Osteocyte (in vitro differentiated cells): ENCODE results near the gene MBNL2. TPM values are rescaled to one million over a fixed set of nuclear protein-coding genes. Genes with fewer than 3 reads are reported as not detected.

Experiments used
- DNase-seq: peaks from one replicate; pipeline ENCODE4 v3.0.0; 2021; ENCODE audit warnings: mixed read lengths; ENCODE audit not compliant: unreplicated experiment; ENCODE audit errors: extremely low spot score
- H3K27ac Mint-ChIP-seq: one replicate; pipeline ENCODE4 v1.8.0; 2021; ENCODE audit warnings: mild to moderate bottlenecking, mixed read lengths; ENCODE audit not compliant: unreplicated experiment
- H3K27me3 Mint-ChIP-seq: one replicate; pipeline ENCODE4 v1.8.0; 2021; ENCODE audit warnings: mixed read lengths; ENCODE audit not compliant: unreplicated experiment
- H3K36me3 Mint-ChIP-seq: one replicate; pipeline ENCODE4 v1.8.0; 2021; ENCODE audit warnings: mixed read lengths; ENCODE audit not compliant: unreplicated experiment
- H3K4me1 Mint-ChIP-seq: one replicate; pipeline ENCODE4 v1.8.0; 2021; ENCODE audit warnings: mixed read lengths; ENCODE audit not compliant: unreplicated experiment
- H3K4me3 Mint-ChIP-seq: one replicate; pipeline ENCODE4 v1.8.0; 2021; ENCODE audit warnings: mild to moderate bottlenecking, moderate library complexity, mixed read lengths; ENCODE audit not compliant: unreplicated experiment
- H3K9me3 Mint-ChIP-seq: one replicate; pipeline ENCODE4 v1.8.0; 2021; ENCODE audit warnings: mixed read lengths; ENCODE audit not compliant: unreplicated experiment
- total RNA-seq: library from RNA; stranded (reverse); gene quantifications from 2 replicates; pipeline ENCODE4 v1.2.1, GENCODE V29; 2021
- TF ChIP-seq, protein P1 (sequence below): fragments of 200-600 bp; sonication (generic); IDR thresholded peaks from 2 replicates; pipeline ENCODE4 v1.5.0; 2021; ENCODE audit warnings: antibody characterized with exemption, mild to moderate bottlenecking, moderate library complexity

Gene MBNL2
- total RNA-seq, 1 donor from 2014 or later, result 66.6 TPM

GRCh38 chr13:97283888-97284287 is 61.8 kb downstream of the MBNL2 start:
- H3K4me3 Mint-ChIP-seq, result no peak overlapping the region
- no peaks in the 10 kb centered on the region for H3K9me3 Mint-ChIP-seq
- DNase-seq, result no peak
- peaks cover 18% of the 10 kb centered on the region for H3K36me3 Mint-ChIP-seq
- H3K27me3 Mint-ChIP-seq, result no peaks in the 10 kb centered on the region
- H3K27ac Mint-ChIP-seq, result no peak overlapping the region
- TF ChIP-seq, protein P1, sequence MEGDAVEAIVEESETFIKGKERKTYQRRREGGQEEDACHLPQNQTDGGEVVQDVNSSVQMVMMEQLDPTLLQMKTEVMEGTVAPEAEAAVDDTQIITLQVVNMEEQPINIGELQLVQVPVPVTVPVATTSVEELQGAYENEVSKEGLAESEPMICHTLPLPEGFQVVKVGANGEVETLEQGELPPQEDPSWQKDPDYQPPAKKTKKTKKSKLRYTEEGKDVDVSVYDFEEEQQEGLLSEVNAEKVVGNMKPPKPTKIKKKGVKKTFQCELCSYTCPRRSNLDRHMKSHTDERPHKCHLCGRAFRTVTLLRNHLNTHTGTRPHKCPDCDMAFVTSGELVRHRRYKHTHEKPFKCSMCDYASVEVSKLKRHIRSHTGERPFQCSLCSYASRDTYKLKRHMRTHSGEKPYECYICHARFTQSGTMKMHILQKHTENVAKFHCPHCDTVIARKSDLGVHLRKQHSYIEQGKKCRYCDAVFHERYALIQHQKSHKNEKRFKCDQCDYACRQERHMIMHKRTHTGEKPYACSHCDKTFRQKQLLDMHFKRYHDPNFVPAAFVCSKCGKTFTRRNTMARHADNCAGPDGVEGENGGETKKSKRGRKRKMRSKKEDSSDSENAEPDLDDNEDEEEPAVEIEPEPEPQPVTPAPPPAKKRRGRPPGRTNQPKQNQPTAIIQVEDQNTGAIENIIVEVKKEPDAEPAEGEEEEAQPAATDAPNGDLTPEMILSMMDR, result no peak
- peaks cover 63% of the 10 kb centered on the region for H3K4me1 Mint-ChIP-seq

DNA sequence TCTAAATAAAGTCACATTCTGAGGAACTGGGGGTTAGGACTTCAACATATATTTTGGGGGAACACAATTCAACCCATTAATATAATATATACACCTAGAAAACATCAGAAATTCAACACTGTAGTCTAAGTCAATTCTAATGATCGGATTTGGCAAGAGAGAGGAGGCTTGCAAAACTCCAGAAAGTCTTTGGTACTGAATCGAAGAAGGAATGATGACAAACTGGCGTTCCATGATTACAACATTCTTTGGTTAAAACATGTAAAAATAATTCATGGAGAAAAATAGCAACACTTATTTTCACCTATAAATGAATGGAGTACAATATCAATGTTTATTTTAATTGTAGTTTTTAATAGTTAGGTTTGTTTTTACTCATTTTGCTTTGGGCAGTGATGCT is 62.4 kb downstream of the MBNL2 start:
- no peaks in the 10 kb centered on the region for H3K9me3 Mint-ChIP-seq
- TF ChIP-seq, protein P1, result no peak
- DNase-seq, result no peak
- H3K27ac Mint-ChIP-seq, result no peak overlapping the region
- peaks cover 18% of the 10 kb centered on the region for H3K36me3 Mint-ChIP-seq
- H3K4me1 Mint-ChIP-seq, result peaks cover 57% of the 10 kb centered on the region
- no peak overlapping the region for H3K4me3 Mint-ChIP-seq
- no peaks in the 10 kb centered on the region for H3K27me3 Mint-ChIP-seq

DNA sequence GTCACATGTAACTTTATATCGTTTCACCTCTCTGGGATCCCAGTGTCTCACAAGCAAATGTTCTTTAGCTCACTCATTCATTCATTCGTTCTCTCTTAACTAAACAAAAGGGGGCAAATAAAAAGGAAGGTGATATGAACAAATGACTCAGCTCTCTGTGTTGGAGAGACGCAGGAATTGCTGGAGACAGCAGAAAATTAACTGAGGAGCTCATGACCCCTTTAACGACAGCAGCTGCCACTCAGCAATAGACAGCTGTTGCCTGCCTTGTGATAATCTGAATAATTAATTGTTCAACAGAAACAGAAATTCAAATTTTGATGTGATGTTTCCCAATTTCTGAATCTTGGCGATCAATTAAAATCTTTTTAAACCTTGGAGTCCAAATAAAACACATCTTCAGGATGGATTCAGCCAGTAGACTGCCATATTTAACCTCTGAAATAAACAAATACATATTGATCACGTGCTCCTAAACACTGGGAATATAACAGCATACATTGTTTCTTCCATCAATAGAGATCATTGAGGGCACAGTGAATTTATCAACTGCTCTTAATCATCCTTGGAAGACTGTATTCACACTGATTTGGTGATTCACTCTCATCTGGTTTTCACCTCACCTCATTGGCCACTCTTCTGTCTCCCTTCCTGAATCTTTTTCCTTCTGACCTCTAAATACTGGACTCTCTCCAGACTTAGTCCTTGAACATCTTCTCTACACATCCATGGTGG is 63.3 kb downstream of the MBNL2 start:
- Mint-ChIP-seq H3K27ac (no peak overlapping the region), H3K9me3 (no peaks in the 10 kb centered on the region), H3K36me3 (peaks cover 18% of the 10 kb centered on the region), H3K4me1 (peaks cover 50% of the 10 kb centered on the region), H3K27me3 (no peaks in the 10 kb centered on the region), H3K4me3 (no peak overlapping the region)
- DNase-seq, result no peak
- TF ChIP-seq, protein P1, result no peak

- Mint-ChIP-seq H3K36me3 (peaks cover 21% of the 10 kb centered on the region), H3K9me3 (no peaks in the 10 kb centered on the region), H3K27me3 (no peaks in the 10 kb centered on the region), H3K27ac (no peak overlapping the region), H3K4me3 (no peak overlapping the region), H3K4me1 (peaks cover 39% of the 10 kb centered on the region)
- TF ChIP-seq, protein P1, result no peak
- no peak for DNase-seq
Observed at GRCh38 chr13:97286317-97287046, 64.3 kb downstream of the MBNL2 start.

DNA sequence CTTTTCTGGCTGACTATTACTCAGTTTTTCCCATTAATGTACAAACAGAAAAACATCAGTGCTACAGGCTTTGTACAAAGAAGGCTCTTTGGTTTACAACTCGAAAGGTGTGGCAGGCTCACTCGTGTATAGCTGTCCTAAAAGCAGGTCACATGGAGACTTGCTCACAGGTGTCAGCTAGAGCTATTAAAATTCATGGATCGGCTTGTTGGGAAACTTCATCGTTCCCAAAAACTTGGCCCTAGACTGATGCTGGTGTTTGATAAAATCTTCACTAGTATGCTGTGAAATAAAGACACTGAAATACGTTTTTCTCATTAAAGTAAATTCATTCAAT is 64.9 kb downstream of the MBNL2 start:
- H3K27me3 Mint-ChIP-seq, result no peaks in the 10 kb centered on the region
- DNase-seq, result no peak
- H3K4me1 Mint-ChIP-seq, result peaks cover 35% of the 10 kb centered on the region
- H3K27ac Mint-ChIP-seq, result no peak overlapping the region
- peaks cover 21% of the 10 kb centered on the region for H3K36me3 Mint-ChIP-seq
- no peak overlapping the region for H3K4me3 Mint-ChIP-seq
- TF ChIP-seq, protein P1, result no peak
- H3K9me3 Mint-ChIP-seq, result no peaks in the 10 kb centered on the region
